GM19239 (cell line): ENCODE measurements around the gene KRTAP1-3.
"Not testable (repeated sequence)": the region's sequence is repeated elsewhere in the genome, so short reads cannot be mapped to it uniquely, and the experiment has no call there.

Source experiments
- DNase-seq: peaks from one replicate; pipeline ENCODE4 v3.0.0; 2011; ENCODE audit warnings: low spot score; ENCODE audit not compliant: insufficient read length
- FAIRE-seq: peaks from 2 replicates; lab custom pipeline; 2011; peaks lifted over from hg19 to GRCh38; lab: Jason Lieb, UNC

Gene KRTAP1-3

DNA sequence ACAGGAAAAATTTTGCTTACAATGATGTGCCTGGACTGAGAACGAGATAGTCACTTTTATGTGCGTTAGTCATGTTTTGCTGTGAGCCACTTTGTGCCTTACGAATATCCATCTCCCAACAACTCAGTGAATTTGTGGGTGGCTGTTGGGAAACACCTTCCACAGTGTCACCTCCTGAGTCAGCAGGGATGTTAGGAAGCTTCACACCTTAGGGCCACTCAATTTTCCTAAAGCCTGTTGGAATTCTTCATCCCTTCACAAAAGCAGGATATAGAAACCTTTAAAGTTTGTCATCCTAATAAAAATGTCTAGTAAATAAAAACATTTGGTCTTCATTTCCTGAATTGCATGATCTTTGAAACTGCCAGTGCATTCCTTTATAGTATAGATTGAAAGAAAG, 21.5 kb downstream of the KRTAP1-3 start:
- FAIRE-seq (no peak), DNase-seq (no peak)

DNA sequence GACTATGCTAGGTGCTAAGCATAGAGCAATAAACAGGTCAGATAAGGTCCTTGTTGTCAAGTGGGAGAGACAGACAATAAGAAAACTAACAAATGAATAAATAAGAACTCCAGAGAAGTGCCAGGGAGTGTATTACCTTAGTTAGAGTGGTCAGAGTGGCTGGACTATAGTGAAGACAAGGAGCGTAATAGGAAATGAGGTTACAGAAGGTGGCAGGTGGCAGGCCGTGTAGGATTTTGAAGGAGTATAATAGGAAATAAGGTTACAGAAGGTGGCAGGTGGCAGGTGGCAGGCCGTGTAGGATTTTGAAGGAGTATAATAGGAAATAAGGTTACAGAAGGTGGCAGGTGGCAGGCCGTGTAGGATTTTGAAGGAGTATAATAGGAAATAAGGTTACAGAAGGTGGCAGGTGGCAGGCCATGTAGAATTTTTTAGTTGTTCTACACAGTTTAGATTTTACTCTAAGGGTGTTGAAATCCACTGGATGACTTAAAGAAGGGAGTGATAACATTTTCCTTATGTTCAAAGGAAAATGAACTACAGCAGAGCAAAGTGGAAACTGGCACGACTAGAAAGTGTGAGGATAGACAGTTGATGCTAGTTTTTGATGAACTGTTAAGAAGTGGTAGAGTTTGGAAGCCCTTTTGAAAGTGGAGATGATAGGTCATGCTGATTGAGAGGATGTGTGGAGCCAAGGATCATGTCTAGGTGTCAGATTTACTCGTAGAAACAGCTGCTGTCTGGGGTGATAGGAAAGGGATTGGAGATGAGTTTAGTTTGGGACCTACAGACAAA, 22.2 kb downstream of the KRTAP1-3 start:
- DNase-seq (no peak), FAIRE-seq (no peak)

DNA sequence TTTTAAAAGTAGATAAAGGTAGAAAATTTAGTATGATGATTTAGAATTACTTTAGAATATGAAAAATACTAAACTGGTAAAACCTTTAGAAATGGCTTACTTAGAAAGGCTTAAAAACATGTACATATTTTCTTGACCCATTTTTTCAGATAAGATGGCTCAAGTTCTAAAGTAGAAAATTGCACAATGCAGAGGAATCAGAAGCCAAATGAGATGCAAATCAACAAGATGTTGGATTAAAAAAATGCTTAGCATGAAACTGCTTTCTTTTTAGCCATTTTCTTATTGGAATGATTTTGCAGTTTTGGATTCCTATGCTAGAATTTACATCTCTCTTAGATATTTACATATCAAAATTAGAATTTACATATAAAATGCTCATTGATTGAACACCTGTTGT, 24.2 kb downstream of the KRTAP1-3 start:
- FAIRE-seq (no peak), DNase-seq (no peak)

DNA sequence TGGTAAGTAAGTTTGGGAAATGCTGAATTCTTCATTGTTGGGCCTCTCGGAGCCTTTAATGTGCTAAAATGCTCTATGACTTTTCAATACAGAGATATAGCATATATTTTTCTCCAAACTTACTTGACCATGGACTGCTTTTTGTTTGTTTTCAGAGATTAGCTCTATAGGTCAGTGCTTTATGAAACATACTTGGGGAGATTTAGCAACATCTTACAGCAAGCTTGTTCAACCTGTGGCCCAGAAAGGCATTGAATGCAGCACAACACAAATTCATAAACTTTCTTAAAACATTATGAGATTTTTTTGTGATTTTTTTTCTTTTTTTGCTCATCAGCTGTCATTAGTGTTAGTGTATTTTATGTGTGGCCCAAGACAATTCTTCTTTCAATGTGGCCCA, 24.7 kb downstream of the KRTAP1-3 start:
- FAIRE-seq (no peak), DNase-seq (no peak)

DNA sequence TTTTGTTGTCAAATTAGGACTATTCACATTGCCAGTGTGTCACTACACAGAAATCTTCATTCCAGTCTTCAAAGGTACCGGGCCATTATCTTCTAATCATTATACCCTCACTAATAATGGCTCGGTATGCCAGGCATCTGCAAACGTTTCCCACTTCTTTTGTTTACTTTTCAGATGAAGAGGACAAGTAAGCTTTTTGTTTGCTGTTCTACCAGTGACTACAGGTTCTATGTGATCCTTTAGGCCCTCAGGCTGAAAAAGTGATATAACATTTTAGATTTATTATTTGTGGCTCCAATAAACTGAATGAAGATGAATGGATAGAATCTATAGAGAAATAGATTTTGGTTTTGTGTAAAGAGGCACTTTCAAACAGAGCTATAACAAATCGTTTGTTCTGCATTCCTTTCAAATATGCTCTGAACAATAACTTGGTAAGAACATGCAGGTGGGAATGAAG, 25.3 kb downstream of the KRTAP1-3 start:
- DNase-seq (no peak), FAIRE-seq (no peak)

DNA sequence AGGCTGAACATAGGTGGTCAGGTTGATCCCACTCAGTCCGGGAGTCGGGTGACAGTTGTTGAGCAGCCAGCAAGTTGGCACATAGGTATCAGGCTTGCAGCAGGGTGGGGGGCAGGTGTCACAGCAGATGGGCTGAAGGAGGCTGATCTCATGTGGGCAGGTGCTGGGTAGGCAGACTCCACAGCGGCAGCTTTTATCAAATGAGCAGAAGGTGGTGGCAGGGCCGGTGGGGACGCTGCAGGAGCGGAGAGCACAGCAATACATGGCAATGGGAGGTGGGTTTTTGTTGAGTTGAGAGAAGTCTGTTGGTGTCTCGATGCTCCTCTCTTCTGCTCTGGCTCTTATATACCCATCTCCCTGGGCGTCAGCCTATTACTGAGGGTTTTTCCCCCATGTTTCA, 25.9 kb downstream of the KRTAP1-3 start, which contains the start of gene KRTAP3-1:
TSS of gene KRTAP3-1 (minus strand) at position 318 of the 400 bp plus-strand sequence. CDS start at position 264, 54 bp downstream.
- FAIRE-seq (no peak), DNase-seq (no peak)

DNA sequence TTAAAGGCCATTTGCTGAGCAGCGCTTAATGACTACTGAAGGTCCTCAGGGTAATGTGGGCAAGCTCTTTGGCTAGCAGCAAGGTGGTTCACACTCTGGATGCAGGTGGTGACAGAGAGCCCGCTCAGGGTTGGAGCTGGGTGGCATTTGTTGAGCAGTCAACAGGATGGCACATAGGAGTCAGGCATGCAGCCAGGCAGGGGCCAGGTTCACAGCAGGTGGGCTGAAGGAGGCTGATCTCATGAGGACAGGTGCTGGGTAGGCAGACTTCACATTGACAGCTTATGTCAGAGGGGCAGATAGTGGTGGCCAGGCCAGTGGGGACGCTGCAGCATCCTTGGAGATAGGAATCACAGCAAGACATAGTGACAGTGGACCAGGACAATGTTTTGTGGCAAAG, 30.3 kb downstream of the KRTAP1-3 start:
- DNase-seq (no peak), FAIRE-seq (no peak)

DNA sequence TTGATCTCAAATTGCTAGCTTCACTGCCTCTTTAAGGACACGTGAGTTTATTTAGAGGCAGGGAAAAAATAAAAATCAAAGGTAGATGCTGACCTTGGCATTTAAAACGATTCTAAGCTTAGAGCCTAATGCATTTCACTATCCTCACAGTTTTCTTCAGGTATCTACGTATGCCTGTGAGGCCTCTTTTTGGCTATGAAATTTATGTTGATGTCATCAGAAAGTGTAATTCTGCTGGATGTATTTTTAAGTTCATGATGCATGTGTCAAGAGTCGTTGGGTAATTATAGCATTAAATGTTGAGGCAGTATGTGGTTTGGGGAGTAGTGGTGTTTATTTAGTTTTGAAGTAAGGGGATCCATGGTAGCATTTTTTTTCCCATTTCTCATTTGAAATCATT, 30.7 kb downstream of the KRTAP1-3 start:
- FAIRE-seq = no peak
- no peak for DNase-seq

DNA sequence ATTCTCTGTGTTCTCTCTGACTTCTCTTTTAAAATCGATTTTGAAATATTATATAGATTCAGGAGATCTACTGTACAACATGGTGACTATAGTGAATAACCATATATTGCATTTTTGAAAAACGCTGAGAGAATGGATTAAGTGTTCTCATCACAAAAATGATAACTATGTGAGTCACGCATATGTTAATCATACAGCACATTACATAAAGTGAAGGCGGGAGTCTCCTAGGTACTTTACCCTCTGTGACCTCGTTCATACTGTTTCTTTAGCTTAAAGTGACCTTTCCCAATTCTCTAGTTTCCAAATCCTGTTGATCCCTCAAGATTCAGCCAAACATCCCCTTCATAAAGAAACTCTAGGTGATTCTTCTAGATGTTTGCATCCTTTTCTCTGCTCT, 31.9 kb downstream of the KRTAP1-3 start:
- no peak for FAIRE-seq

DNA sequence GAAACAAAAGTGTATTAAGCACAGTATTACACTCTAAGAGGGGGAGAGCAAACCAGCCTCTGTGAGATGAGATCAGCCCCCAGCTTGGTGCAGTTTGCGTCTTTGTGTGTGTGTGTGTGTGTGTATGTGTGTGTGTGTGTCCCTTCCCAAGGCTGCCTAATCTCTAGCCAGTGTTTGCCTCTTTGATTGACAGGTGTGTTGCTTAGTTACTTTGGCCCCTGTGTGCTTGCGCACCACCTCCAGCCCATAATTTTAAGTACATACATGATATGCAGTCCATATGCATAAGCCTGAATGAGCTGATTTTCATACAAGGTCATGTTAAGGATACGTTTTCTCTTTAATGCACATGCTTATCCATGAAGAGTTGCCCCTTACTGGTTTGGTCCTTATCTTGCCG, 32.9 kb downstream of the KRTAP1-3 start:
- DNase-seq (no peak), FAIRE-seq (no peak)

More for the DNA sequence above, 31.9 kb downstream of the KRTAP1-3 start:
- DNase-seq = no peak

DNA sequence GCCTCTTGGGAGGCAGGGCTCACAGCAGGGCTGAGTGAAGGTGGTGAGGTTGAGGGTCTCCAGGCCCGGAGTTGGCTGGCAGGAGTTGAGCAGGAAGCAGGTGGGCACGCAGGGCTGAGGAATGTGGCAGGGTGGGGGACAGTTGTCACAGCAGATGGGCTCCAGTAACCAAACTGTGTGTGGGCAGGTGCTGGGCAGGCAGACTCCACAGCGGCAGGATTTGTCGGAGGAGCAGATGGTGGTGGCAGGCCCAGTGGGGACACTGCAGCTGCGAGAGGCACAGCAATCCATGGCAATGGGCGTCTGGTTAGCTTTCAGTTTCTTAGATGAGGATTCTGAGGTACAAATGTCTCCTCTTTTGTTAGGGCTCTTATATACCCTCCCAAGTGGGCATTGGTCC, 35.1 kb downstream of the KRTAP1-3 start, which contains the start of gene KRTAP3-2:
TSS of gene KRTAP3-2 (minus strand) at position 344 of the 400 bp plus-strand sequence. CDS start at position 291, 53 bp downstream.
- not testable (repeated sequence) for FAIRE-seq

DNA sequence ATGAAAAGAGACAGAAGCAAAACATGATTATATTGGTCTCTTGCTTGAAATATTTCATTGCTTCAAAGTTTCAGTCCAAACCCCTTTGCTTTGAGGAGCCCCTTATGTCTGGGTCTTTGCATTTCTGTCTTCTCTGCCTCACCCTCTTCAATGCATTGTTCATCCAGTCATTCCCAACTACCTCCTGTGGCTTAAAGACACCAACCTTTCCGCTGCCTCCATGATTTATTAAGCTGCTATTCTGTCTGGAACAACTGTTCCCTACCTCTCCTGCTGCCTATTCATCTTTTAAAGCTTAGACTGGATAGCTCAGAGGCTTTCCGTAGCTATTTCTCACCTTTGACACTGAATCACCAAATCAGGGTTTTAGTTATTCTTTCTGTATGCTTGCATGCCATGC, 37.3 kb downstream of the KRTAP1-3 start:
- FAIRE-seq (no peak), DNase-seq (no peak)

More for the DNA sequence above, 35.1 kb downstream of the KRTAP1-3 start, which contains the start of gene KRTAP3-2:
- DNase-seq = not testable (repeated sequence)

DNA sequence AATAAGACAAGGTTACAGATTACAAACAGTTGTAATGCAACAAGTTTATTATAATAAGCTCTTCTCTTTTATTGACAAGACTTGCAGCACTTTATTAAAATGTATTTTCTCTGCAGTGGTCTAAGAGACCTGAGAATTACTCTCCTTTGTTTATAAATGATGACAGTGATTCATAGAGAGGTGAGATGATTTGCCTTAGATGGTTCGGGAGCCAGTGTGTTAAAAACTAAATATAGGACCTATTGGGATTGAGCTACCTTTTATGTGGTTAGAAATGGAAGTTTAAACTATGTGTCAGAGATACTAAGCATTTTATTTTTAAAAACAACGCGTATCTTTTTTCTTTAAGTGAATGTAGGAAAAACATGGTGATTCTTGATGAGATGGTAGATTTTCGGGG, 37.8 kb downstream of the KRTAP1-3 start:
- no peak for DNase-seq
- FAIRE-seq = no peak

DNA sequence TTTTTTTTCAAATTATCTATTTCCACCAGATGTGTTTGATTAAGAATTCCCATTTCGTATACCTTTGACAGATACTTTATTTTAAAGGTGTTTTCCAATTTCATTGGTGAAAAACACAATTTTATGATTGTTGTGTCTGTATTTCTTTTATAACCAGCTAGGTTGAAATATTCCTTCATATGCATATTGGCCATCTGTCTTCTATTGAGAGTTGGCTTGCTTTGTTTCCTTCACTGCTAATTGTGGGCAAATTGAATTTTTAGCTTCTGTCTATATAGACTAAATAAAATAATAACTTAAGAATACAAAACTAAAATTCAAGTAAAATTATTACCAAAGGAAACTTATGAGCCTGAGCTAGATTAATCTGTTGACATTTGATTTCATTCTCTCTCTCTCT, 39.6 kb downstream of the KRTAP1-3 start:
- DNase-seq (no peak), FAIRE-seq (no peak)

DNA sequence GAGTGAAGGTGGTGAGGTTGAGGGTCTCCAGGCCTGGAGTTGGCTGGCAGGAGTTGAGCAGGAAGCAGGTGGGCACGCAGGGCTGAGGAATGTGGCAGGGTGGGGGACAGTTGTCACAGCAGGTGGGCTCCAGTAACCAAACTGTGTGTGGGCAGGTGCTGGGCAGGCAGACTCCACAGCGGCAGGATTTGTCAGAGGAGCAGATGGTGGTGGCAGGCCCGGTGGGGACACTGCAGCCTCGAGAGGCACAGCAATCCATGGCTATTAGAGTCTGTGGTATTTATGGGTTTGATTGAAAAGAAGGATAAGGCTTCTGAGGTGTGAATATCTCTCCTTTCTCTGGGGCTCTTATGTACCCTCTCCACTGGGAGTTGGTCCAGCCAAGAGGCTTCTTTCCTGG, 40.8 kb downstream of the KRTAP1-3 start, which contains the start of gene KRTAP3-3:
TSS of gene KRTAP3-3 (minus strand) at position 326 of the 400 bp plus-strand sequence. CDS start at position 259, 67 bp downstream.
- no peak for FAIRE-seq
- DNase-seq = no peak

DNA sequence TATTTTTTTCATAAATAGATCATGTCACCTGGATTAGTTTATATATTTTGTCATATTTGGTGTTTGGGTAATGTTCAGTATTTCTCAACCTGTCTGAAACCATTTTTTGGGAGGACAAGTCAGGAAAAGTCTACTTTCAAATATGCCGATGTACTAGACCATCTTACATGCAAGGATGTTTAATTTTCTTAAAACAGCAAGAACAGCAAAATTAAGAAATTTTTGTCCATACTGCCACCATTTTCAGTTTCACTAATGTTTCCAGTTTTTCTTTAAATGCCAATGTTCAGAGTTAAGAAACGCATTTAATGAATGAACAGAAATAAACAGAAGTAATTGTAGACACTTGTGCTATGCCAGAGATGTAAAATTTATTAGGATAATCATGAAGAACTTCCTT, 41.6 kb downstream of the KRTAP1-3 start:
- FAIRE-seq (no peak), DNase-seq (no peak)

DNA sequence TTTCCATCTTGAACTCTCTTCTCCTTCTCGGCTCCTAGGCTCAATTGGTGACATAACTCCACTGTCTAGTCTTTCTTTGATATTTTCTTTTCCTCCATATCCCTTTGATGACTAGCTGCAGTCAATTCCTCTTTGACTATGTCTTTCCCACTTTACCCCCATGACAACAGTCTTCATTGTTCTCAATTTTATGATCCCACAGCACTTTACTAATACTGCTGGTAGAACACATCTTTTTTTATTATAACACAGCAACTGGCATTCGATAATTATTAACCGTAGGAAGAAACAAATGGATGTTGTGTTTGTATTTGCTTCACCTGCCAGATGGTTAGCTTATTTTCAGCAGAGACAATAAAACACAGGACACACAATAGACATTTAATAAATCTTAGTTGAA, 42.0 kb downstream of the KRTAP1-3 start:
- DNase-seq = no peak
- no peak for FAIRE-seq

DNA sequence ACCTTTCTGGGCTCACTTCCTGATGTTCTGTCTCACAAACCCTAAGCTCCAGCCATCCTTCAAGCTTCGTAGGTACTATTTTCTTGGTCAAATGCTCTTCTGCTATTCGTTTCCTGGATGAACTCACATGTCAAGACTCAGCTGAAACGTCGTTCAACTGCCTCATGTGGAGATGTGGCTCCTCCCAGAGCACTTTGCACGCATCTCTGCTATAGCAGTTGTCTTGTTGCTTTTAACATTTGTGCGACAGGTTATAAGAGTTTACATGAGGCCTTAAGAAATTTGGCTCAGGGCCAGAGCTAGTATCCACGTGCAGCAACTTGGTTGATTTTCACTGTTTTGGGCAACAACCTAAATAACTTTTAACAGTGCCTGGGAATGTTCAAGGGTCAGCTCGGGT, 47.8 kb downstream of the KRTAP1-3 start:
- no peak for DNase-seq
- FAIRE-seq = no peak

DNA sequence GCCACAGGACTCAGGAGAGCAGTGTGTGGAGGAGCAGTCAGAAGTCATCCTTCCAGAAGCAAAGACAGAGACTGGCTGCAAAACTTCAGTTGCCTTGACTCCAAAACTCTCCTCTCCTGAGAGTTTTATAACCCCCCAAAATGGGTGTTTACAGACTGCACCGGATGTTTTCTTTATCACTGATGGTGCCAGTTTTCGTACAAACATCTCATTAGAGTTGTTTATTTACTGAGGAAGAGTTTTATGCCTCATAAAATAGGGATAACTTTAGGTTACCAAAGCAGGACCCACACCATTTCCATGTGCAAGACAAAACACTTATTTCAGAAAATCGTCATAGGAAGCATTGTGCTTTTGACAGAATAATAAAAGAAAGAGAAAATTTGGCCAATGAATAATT, 50.4 kb downstream of the KRTAP1-3 start, which contains the start of gene KRT40:
TSS of gene KRT40 (minus strand) at position 101 of the 400 bp plus-strand sequence. CDS start at position 48, 53 bp downstream.
- DNase-seq = no peak
- FAIRE-seq = no peak
